MM.1S (cell line): Measurements from ENCODE around the gene SERP2.

Experiments
- DNase-seq: peaks from one replicate; pipeline ENCODE4 v3.0.0-alpha.2; 2015
- H2AFZ ChIP-seq: fragments of 300-600 bp; sonication (generic); 2 replicates; pipeline ENCODE4 v1.6.0; 2016; ENCODE audit warnings: antibody characterized with exemption, low read length
- H3F3A ChIP-seq: fragments of 300-600 bp; sonication (generic); 2 replicates; pipeline ENCODE4 v1.6.1; 2016; ENCODE audit warnings: mild to moderate bottlenecking, antibody characterized with exemption, low read length, moderate library complexity, mixed read lengths; ENCODE audit not compliant: insufficient read depth
- H3K27ac ChIP-seq: fragments of 300-600 bp; sonication (generic); 2 replicates; pipeline ENCODE4 v1.5.1; 2016; ENCODE audit warnings: mild to moderate bottlenecking, low read length
- H3K27me3 ChIP-seq: fragments of 300-600 bp; sonication (generic); replicated peaks from 2 replicates; pipeline ENCODE4 v1.6.0; 2016; ENCODE audit warnings: low read length; ENCODE audit not compliant: insufficient read depth
- H3K36me3 ChIP-seq: fragments of 300-600 bp; sonication (generic); replicated peaks from 2 replicates; pipeline ENCODE4 v1.6.1; 2016; ENCODE audit warnings: mild to moderate bottlenecking, low read length, mixed read lengths; ENCODE audit not compliant: insufficient read depth
- H3K4me1 ChIP-seq: fragments of 300-600 bp; sonication (generic); 2 replicates; pipeline ENCODE4 v1.6.1; 2016; ENCODE audit warnings: low read length, mixed read lengths
- H3K4me2 ChIP-seq: fragments of 300-600 bp; sonication (generic); 2 replicates; pipeline ENCODE4 v1.6.0; 2016; ENCODE audit warnings: low read depth, low read length
- H3K4me3 ChIP-seq: fragments of 300-600 bp; sonication (generic); 2 replicates; pipeline ENCODE4 v1.5.1; 2016; ENCODE audit warnings: low read length, mixed read lengths
- H3K79me2 ChIP-seq: fragments of 300-600 bp; sonication (generic); 2 replicates; pipeline ENCODE4 v1.6.1; 2016; ENCODE audit warnings: mixed run types, low read length, mixed read lengths
- H3K9ac ChIP-seq: fragments of 300-600 bp; sonication (generic); 2 replicates; pipeline ENCODE4 v1.6.1; 2016; ENCODE audit warnings: low read length, mixed read lengths
- H3K9me2 ChIP-seq: fragments of 300-600 bp; sonication (generic); replicated peaks from 2 replicates; pipeline ENCODE4 v1.6.1; 2016; ENCODE audit warnings: mild to moderate bottlenecking, low read length, mixed read lengths; ENCODE audit not compliant: insufficient read depth
- H3K9me3 ChIP-seq: fragments of 300-600 bp; sonication (generic); replicated peaks from 2 replicates; pipeline ENCODE4 v1.6.1; 2016; ENCODE audit warnings: mild to moderate bottlenecking, low read length, mixed read lengths; ENCODE audit not compliant: insufficient read depth
- H4K20me1 ChIP-seq: fragments of 300-600 bp; sonication (generic); 2 replicates; pipeline ENCODE4 v1.6.1; 2016; ENCODE audit warnings: mild to moderate bottlenecking, low read length, moderate library complexity, mixed read lengths; ENCODE audit not compliant: insufficient read depth
- CTCF ChIP-seq: fragments of 300-600 bp; sonication (generic); IDR thresholded peaks from 2 replicates; pipeline ENCODE4 v1.5.1; 2016; ENCODE audit warnings: antibody characterized with exemption, low read length, mixed read lengths
- EZH2 ChIP-seq: fragments of 300-600 bp; sonication (generic); optimal IDR thresholded peaks from 2 replicates; pipeline ENCODE3; 2017; ENCODE audit warnings: low read depth, mild to moderate bottlenecking, antibody characterized with exemption, low read length, mixed read lengths
- EZH2phosphoT487 ChIP-seq: fragments of 300-600 bp; sonication (generic); IDR thresholded peaks from 2 replicates; pipeline ENCODE4 v1.6.1; 2018; ENCODE audit warnings: antibody characterized with exemption, low read length

SERP2 gene

GRCh38 chr13:44395976-44396694 is 22.5 kb downstream of the SERP2 start:
- Histone ChIP-seq H3K9me3 (no peaks in the 10 kb centered on the region), H3K4me1 (no peaks in the 10 kb centered on the region), H3K27me3 (no peaks in the 10 kb centered on the region), H3K27ac (no peak overlapping the region), H3K4me3 (no peak overlapping the region), H3K9ac (no peak overlapping the region), H3K4me2 (no peak overlapping the region), H3F3A (no peaks in the 10 kb centered on the region), H2AFZ (no peak overlapping the region), H4K20me1 (no peaks in the 10 kb centered on the region), H3K36me3 (no peaks in the 10 kb centered on the region), H3K9me2 (no peaks in the 10 kb centered on the region), H3K79me2 (no peaks in the 10 kb centered on the region)
- DNase-seq = no peak
- TF ChIP-seq EZH2phosphoT487 (no peak), CTCF (no peak), EZH2 (no peak)

DNA sequence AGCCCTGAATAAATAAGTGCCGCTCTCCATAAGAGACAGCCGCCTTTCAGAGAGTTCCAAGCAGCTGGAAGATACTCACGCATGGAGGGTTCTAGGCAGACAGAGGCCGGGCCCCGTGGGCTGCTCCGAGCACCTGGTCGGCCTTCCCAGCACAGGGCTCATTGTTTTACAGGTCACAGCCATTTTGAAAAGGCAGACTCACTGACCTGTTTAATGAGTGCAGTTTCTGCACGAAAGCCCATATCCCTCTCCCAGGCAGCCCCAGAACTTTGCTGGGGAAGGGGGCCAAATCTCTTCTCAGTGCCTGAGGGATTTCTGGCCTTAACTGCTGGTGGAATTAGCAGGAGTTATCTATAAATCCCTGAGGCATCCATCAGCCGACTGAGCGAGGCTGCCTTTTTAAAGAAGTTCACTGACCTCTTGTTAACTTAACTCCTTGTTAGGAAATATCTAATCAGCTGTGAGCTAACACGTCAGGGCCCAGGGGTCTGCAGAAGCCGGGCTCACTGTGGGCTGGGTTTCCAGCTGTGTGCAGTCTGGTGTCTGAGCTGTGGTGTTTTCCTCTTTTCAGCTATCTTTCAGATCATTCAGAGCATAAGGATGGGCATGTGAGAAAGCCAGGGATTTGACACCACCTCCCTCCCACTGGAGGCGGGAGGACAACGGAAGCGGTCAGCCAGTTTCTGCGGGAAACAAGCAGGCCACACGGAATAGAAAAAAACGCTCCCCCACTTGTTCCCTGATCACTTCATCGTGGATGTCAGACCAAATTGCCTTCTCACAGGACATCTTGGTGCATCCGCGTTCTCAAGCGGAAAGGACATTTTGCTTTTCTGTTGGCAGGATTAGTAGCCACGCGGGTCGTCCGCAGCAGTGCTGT is 23.3 kb downstream of the SERP2 start:
- TF ChIP-seq CTCF (no peak), EZH2 (no peak), EZH2phosphoT487 (no peak)
- Histone ChIP-seq H3K9ac (no peak overlapping the region), H3K36me3 (no peaks in the 10 kb centered on the region), H3K4me1 (no peaks in the 10 kb centered on the region), H3F3A (no peaks in the 10 kb centered on the region), H2AFZ (no peak overlapping the region), H3K4me3 (no peak overlapping the region), H3K9me3 (no peaks in the 10 kb centered on the region), H3K27ac (no peak overlapping the region), H3K4me2 (no peak overlapping the region), H3K27me3 (no peaks in the 10 kb centered on the region), H3K9me2 (no peaks in the 10 kb centered on the region), H4K20me1 (no peaks in the 10 kb centered on the region), H3K79me2 (no peaks in the 10 kb centered on the region)
- no peak for DNase-seq

- no peaks in the 10 kb centered on the region for H3F3A ChIP-seq
- no peaks in the 10 kb centered on the region for H3K79me2 ChIP-seq
- DNase-seq = no peak
- H4K20me1 ChIP-seq = no peaks in the 10 kb centered on the region
- no peak overlapping the region for H3K9ac ChIP-seq
- TF ChIP-seq CTCF (no peak), EZH2phosphoT487 (no peak), EZH2 (no peak)
- H3K9me2 ChIP-seq = no peaks in the 10 kb centered on the region
- no peaks in the 10 kb centered on the region for H3K27me3 ChIP-seq
- H3K27ac ChIP-seq = no peak overlapping the region
- H3K9me3 ChIP-seq = no peaks in the 10 kb centered on the region
- no peak overlapping the region for H2AFZ ChIP-seq
- no peaks in the 10 kb centered on the region for H3K36me3 ChIP-seq
- H3K4me2 ChIP-seq = no peak overlapping the region
- no peaks in the 10 kb centered on the region for H3K4me1 ChIP-seq
- H3K4me3 ChIP-seq = no peak overlapping the region
Observed at GRCh38 chr13:44397766-44398223, 24.2 kb downstream of the SERP2 start.
